NCI-H82 (cell line): Measurements from ENCODE around the gene FKBP1A.
"Not testable (repeated sequence)": the region's sequence is repeated elsewhere in the genome, so short reads cannot be mapped to it uniquely, and the experiment has no call there.

Experiments
- DNase-seq: peaks from one replicate; lab custom pipeline; 2025; lab: John Stamatoyannopoulos, UW

FKBP1A gene

DNA sequence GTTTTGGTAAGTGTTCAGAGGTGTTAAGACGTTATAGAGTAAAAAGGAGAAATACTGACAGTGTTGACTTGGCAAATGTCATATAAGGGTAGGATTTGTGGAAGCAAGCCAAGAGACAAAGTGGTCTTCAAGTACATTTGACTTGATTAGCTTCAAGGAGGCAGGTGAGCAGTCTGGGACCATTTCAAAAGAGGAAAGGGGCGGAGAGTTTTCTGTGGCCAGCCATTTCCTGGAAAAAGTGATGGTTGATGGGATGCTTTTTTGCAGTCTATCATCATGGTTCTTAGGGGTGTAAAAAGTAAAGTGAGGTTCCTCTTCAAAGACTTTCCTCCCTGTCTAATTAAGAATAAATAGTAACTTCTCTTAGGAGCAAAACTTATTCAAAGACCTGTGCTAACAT is 28.7 kb downstream of the FKBP1A start:
- no peak for DNase-seq

DNA sequence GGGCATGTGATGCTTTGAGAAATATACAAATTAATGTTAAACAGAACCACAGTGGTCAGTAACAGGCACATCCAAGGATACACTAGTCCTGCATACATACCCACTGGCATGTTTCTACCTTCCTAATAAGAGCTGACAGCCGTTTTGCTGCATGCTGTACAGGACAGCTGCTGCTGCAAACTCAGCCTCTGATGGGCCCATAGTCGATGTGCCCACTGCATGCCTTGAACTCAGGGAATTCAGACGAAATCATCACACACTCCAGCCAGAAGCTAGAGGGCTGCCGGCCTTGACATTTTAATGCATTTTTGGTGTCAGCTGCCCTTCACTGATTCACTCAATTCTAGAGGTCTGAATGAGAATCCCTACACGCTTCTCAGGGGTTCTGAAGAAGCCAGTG is 29.3 kb downstream of the FKBP1A start:
- no peak for DNase-seq

DNA sequence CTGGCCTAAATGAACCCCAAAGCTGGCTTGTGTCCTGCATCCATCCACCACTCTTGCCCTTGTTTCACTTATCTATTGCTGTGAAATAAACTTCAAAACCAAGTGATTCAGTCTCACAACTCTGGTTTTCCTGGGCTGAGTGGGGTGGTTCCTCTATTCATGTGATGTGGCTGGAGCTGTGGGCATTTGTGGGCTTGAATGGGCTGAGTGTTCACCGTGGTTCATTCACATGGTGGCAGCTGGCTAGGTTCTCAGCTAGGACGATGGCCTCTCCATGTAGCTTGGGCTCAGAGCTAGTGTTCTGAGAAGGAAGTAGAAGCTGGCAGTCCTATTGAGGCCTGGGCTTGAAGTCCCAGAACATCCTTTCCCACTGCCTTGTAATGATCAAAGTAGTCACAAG is 30.4 kb downstream of the FKBP1A start:
- no peak for DNase-seq

DNA sequence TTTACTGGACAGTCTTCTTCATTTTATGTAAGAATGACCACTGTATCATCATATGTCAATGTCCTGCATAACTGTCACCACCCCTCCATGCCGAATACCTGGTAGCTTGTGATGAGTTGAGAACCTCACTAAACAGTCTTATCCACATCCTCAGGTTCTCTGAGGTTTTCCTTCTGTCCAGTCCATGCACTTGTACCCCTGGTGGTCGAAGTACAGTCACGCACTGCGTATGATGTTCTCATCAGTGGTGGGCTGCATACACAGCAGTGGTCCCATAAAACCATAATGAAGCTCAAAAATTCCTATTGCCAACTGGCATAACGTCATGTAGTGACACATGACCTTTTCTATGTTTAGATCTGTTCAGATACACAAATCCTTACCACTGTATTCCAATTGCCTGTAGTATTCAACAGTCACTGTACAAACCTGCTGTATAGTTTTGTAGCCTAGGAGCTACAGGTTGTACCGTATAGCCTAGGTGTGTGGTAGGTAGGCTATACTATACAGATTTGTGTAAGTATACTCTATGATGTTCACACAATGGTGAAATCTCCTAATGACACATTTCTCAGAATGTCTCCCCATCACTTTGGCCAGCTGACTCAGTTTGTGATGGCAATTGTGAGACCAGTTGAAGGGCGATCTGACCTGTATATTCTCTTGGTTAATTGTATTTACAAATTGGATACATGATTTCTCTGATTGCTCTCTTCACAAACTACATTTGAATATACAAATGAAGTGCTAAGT is 32.6 kb downstream of the FKBP1A start:
- no peak for DNase-seq

DNA sequence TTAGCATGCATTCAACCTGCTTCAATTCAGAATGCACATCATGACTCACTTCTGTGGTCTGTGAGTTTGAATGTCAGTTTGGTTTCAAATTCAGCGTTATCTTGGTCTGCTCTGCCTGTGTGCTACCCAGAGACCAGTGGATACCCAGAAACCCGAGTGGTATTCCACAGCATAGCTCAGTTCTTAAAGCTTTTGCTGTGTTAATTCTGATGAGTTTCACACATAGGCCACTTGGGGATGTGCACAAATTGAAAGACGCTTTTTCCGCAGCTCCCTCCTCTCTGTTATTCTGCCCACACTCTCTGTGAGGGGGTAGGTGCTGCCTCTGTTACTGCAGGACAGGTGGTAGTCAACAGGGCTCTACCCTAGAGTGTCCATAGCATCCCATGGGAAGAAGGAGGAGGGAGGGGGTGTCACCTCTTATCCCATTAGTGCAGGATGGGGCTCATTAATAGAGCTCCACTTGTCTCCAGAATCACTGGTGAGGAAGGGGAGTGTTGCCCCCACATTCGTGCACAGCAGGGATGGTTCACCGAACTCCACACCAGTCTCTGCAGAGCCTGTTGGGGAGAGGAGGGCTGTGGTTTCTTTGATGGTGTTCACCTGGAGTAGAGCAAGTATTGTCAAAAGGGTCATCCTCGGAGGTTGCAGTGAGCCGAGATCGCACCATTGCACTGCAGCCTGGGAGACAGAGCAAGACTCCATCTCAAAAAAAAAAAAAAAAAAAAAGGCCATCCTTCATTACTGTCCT is 34.8 kb downstream of the FKBP1A start:
- no peak for DNase-seq

DNA sequence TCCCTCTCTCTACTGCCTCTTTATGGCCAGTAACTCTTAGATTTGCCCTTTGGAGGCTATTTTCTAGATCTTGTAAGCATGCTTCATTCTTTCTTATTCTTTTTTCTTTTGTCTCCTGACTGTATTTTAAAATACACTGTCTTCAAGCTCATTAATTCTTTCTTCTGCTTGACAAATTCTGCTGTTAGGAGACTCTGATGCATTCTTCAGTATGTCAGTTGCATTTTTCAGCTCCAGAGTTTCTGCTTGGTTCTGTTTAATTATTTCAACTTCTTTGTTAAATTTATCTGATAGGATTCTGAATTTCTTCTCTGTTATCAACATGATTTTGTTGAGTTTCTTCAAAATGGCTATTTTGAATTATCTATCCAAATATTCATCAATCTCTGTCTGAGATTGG is 38.9 kb downstream of the FKBP1A start:
- DNase-seq: no peak

DNA sequence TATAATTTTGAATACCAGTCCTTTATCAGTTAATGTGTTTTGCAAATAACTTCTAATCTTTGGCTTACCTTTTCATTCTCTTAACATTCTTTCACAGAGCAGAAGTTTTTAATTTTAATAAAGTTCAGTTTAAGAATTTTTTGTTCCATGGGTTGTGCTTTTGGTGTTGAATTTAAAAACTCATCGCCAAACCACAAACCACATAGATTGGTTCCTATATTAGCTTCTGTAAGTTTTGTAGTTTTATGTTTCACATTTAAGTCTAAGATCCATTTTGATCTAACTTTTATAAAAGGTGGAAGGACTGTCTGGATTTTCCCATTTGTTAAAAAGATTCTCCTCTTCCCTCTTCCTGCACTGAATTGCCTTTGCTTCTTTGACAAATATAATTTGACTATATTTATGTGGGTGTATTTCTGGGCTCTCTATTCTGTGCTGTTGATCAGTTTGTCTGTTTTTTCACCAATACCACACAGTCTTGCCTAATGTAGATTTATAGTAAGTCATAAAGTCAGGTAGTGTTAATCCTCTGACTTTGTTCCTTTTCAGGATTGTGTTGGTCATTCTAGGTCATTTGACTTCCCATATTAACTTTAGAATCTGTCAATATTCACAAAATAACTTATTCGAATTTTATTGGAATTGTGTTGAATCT is 46.4 kb downstream of the FKBP1A start:
- no peak for DNase-seq

DNA sequence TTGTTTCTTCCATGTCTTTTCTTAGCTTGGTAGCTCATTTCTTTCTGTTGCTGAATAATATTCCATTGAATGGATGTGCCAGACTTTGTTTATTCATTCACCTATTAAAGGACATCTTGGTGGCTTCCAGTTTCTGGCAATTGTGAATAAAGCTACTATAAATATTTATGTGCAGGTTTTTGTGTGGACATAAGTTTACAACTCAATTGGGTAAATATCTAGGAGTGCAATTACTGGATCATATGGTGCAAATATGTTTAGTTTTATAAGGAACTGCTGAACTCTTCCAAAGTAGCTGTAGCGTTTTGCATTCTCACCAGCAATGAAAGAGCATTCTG is 47.1 kb downstream of the FKBP1A start:
- DNase-seq: no peak

DNA sequence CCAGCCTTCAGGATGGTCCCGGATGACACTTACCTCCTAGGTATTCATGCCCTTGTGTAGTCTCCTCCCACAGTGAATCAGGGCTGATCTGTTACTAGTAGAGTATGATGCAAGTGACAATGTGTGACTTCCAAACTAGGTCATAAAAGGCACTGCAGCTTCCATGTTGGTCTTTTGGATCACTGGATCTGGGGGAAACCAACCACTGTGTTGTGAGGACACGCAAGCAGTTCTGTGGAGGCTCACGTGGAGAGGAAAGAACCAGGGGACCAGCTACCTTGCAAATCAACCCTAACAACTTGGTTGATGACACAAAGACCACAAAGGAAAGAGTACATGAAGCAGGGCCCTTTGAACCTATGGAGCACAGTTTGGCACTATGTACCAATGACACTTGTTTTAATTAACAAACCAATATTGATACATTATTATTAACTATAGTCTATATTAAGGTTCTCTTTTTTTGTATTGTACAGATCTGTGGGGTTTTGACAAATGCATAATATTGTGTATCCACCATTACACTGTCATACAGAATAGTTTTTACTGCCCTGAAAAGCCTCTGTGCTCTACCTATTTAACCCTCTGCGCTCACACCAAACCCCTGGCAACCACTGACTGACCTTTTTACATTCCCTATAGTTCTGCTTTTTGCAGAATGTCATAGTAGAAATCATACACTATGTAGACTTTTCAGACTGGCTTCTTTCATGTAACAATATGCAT is 47.7 kb downstream of the FKBP1A start:
- no peak for DNase-seq

DNA sequence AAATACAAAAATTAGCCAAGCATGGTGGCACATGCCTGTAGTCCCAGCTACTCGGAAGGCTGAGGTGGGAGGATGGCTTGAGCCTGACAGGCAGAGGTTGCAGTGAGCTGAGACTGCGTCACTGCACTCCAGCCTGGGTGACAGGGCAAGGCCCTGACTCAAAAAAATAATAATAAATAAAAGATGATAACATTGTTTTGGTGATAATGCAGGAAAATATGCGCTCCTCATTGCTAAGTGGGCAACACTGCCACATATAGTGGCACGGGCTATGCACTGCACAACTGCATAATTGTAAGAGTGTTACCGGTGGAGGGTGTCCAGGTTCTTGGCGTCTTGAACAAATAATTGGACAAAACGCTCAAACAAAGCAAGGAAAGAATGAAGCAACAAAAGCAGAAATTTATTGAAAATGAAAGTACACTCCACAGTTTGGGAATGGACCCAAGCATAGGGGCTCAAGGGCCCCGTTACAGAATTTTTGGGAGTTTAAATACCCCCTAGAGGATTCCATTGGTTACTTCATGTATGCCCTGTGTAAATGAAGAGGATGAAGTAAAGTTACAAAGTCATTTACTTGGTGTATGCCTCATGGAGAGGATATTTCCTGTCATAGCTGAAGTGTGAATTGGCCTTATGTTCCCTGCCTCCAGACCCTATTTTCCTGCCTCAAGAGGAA is 49.3 kb downstream of the FKBP1A start:
- DNase-seq: not testable (repeated sequence)

DNA sequence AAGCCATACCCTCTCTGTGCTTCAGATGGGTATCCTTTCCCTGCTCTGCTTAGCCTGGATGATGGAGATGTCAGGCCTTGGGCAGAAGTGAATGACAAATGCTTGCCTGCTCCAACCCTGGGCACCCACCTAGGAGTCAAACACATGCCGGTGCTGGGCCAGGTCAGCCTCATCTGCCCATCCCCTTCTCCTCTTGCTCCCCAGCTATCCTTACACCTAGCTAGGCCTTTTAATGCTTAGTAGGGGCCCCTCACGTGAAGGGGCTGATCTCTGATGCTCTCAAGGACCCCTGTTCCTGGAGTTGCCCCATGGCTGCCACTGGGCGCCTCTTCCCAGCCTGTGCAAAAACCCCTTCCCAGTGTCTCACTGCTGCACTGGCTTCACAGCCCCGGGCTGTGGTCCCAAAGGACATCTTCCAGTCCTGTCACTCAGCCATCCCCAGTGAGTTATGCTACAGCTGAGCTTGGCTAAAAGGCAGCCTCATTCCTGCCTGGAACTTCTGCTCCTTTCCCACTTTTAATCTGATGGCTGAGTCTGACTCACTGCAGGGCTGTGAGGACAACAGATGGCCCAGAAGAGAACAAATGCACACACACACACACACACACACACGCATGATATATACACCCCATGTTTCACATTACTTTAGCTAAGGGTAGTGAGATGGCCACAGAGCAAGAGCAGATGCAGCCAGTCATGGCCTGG is 51.1 kb downstream of the FKBP1A start:
- DNase-seq: peak; percentile 17

DNA sequence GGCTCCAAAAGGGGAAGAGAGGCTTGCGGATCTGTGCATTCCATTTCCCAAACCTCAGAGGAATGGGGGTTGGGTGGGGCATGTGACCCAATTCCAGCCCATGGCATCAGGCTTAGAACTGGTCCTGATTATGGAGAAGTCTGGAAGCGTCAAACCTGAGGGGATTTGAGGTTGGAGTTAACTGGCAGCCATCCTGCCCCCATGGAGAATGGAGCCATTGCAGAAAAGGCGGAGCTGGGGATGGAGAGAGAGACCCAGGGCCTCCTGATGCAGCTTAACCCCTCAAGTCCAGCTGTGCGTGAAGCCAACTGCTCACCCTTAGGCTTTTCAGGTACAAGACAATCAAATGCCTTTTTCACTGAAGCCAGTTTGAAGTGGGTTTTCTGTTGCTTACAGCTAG is 54.1 kb downstream of the FKBP1A start:
- no peak for DNase-seq

DNA sequence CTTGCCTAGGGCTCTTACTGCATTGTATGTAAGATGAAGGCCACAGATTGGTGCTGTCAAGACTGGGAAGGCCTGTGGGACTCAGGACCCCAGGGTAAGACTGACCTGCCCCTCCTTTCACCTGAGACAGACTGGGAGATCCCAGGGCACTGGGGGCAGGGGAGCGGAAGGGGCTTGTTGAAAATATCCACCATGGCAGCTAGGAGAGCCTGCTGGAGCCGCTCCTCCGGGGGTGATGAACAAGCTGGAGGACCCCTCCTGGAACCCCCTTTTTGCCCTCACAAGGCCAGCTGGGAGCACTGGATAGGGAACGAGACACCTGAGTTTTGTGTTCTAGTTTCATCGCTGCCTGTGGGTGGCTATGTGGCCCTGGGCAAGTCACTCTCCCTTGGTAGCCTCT is 54.8 kb downstream of the FKBP1A start:
- no peak for DNase-seq

DNA sequence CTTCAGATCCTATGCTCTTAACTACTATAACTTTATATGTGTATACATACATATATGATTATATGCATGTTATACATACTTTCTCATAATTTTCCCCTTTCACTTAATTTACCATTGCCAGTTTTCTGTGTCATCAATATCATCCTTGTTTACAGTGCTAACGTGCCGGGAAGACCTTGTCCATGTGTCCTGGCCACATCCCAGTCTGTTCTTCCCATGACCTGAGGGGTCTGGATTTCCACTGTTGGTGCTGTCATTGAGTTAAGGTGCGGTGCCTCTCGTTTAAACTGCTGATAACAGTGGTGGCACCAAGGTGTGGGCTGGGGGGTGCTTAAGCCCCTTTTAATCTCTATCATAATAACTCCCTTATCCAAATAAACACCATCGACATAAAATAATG is 55.4 kb downstream of the FKBP1A start:
- no peak for DNase-seq

DNA sequence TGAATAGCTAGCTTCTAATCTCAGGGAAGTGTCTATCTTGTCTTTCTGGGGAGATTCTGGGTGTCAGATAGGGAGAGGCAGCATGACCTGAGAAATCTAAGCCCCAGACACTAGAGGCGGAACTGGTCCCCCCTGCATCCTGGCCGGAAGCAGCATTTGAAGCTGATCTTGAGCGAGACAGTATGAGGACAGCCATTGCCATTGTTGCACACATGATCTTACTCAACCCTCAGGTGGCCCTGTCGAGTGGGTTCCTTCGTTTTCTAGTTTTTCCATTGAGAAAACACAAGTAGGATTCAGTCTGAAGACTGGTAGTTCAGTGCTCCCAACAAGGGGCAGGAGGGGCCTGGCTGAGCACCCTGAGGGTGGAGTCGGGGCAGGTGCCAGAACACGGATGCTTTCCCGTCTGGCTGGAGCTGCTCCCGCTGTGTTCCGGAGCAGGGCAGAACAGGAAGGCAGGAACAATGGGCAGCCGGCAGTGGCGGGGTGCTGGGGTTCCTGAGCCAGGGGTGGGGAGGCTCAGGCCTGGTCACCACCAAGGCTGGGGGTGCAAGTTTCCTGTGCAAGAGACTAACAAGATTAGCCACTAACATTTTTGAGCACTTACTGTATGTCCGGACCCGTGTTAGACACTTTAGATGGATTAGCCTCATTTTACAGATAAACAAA is 56.0 kb downstream of the FKBP1A start:
- no peak for DNase-seq

DNA sequence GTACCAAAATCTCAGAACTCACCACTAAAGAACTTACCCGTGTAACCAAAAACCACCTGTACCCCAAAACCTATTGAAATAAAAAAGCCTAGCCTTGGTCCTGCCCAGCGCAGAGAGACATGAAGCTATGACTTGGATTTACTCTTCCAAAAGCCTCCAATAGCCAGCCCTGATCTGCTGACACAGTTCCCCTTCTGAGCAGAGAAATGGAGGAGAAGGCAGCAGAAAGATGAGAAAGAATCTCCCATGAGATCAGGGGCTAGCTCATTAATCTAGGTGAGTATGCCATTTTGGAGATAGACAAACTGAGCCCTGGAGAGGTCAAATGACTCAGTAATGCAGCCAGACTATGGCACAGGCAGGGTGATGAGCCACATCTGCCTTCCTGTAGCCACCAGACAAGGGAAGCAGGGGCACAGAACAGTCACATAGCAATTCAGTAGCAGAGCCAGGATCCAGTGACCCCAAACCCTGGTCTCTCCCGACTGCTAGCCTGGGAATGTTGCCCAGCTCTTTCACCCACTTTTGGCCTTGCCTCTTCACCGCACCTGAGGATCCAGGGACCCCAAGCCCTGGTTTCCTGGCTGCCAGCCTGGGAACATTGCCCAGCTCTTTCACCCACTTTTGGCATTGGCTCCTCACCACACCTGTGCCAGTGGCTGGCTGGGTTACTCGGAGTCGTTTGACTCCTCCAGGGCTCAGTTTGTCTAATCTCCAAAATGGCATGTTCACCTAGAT is 56.7 kb downstream of the FKBP1A start:
- DNase-seq: no peak

DNA sequence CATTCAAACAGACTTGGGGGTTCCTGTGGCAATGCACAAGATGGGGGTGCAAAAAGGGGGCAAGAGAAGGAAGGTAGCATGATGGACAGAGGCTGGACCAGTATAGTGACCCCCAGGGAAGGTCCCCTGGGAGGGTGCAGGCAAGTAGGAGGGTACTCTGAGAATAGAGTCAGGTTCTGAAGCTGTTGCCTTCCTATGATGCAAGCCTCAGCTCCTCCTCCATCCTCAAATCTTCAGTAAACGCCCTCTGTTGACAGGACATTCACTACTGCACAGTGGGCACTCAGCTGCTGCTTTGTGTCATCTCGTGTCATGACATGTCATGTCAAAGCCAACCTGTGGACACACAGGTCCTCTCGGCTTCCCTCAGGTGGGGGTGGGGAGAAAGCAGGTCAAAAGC is 58.1 kb downstream of the FKBP1A start:
- peak; percentile 25 for DNase-seq

DNA sequence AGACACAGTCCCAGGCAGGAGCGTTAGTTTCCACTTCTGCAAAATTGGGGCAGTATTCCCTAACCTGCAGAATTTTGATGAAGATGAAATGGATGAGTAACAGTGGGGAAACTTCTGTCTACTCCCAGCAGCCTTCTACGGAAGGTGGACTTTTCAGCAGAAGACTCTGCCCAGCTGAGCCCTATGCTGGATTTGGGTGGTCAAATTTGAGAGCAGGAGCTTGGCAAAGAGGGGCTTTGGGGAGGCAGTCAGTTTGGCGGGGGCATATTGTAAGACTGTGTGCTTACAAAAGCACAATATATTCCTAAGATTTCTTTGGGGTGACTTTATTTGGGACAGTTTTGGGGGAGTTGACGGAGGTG is 58.5 kb downstream of the FKBP1A start:
- DNase-seq: no peak

DNA sequence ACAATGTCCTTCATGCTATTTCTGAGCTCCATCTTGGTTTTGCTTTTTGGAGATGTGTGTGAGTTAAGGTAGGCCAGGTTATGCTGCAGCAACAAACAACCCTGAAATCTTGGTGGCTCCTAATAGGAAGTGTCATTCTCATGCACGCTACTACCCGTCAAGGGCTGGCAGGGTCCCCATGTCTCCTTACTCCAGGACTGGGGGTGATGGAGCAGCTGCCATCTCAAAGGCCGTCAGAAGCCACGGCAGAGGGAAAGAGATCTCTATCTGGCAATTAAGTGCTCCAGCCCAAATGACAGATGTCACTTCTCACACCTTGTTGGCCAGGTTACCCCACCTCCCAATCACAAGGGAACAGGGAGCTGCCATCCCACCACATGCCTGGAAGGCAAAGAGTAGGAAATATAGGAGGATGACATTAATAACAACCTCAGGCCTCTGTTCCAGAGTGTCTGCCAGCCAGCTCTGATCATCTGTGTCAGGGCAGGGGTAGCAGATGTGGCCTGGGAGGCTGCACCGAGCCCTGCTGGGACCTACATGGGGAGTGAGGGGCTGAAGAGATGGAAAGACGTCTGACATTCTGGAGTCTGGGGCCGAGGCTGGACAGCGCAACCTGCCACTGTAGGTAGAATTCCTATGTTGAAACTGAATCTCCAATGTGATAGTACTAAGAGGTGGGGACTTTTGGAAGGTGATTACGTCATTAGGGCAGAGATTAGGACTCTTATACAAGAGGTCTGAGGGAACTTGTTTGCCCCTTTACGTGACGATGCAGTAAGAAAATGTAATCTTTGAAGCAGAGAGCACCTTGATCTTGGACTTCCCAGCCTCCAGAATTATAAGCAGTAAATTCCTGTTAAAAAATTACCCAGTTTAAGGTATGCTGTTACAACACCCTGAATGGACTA is 59.1 kb downstream of the FKBP1A start:
- no peak for DNase-seq
